HEK293 (cell line): ENCODE data around the gene TNRC6A.
A peak's percentile ranks its signal among the peaks of the same experiment; 100 is the strongest.

ENCODE experiments used
- GLIS1 ChIP-seq: fragments of 450-650 bp; formaldehyde crosslinking; IDR thresholded peaks from 2 replicates; pipeline ENCODE4 v1.5.1; 2016; ENCODE audit warnings: missing biosample characterization, missing genetic modification characterization
- GLIS2 ChIP-seq: fragments of 450-650 bp; formaldehyde crosslinking; IDR thresholded peaks from 2 replicates; pipeline ENCODE4 v1.5.1; 2016; ENCODE audit warnings: missing biosample characterization, missing genetic modification characterization
- HOXD13 ChIP-seq: sonication (generic); formaldehyde crosslinking; IDR thresholded peaks from 2 replicates; pipeline ENCODE4 v1.8.0; 2022; ENCODE audit warnings: missing genetic modification reagents, borderline replicate concordance
- IKZF3 ChIP-seq: fragments of 450-650 bp; IDR thresholded peaks from 2 replicates; pipeline ENCODE4 v1.5.0; 2018; ENCODE audit warnings: missing biosample characterization, mild to moderate bottlenecking, missing genetic modification characterization, moderate library complexity
- KLF16 ChIP-seq: fragments of 450-650 bp; formaldehyde crosslinking; IDR thresholded peaks from 2 replicates; pipeline ENCODE4 v1.5.1; 2017; ENCODE audit warnings: missing biosample characterization, missing genetic modification characterization
- KLF8 ChIP-seq: fragments of 450-650 bp; formaldehyde crosslinking; IDR thresholded peaks from 2 replicates; pipeline ENCODE4 v1.5.1; 2016; ENCODE audit warnings: missing biosample characterization, missing genetic modification characterization
- MYNN ChIP-seq: fragments of 450-650 bp; formaldehyde crosslinking; IDR thresholded peaks from 2 replicates; pipeline ENCODE4 v1.5.1; 2016; ENCODE audit warnings: missing biosample characterization, missing genetic modification characterization, borderline replicate concordance
- OVOL3 ChIP-seq: fragments of 450-650 bp; formaldehyde crosslinking; IDR thresholded peaks from 2 replicates; pipeline ENCODE4 v1.5.1; 2016; ENCODE audit warnings: missing biosample characterization, missing genetic modification characterization
- REPIN1 ChIP-seq: fragments of 450-650 bp; formaldehyde crosslinking; IDR thresholded peaks from 2 replicates; pipeline ENCODE4 v1.5.1; 2017; ENCODE audit warnings: missing biosample characterization, missing genetic modification characterization, low read depth
- SALL2 ChIP-seq: fragments of 450-650 bp; formaldehyde crosslinking; IDR thresholded peaks from 2 replicates; pipeline ENCODE4 v1.5.0; 2017; ENCODE audit warnings: missing biosample characterization, mild to moderate bottlenecking, missing genetic modification characterization, borderline replicate concordance
- SETDB1 ChIP-seq: IDR thresholded peaks from one replicate; pipeline ENCODE4 v1.6.1; 2017; ENCODE audit warnings: mild to moderate bottlenecking, low read length, moderate library complexity, mixed read lengths; ENCODE audit not compliant: insufficient read length
- TRIM28 ChIP-seq: IDR thresholded peaks from 2 replicates; pipeline ENCODE4 v1.6.1; 2011; ENCODE audit warnings: low read length, control low read depth, borderline replicate concordance
- ZBTB7A ChIP-seq: fragments of 450-650 bp; formaldehyde crosslinking; IDR thresholded peaks from 2 replicates; pipeline ENCODE4 v1.5.1; 2016; ENCODE audit warnings: low read depth, missing biosample characterization, missing genetic modification characterization
- ZNF148 ChIP-seq: fragments of 450-650 bp; formaldehyde crosslinking; IDR thresholded peaks from 2 replicates; pipeline ENCODE4 v1.5.0; 2017; ENCODE audit warnings: missing biosample characterization, missing genetic modification characterization, borderline replicate concordance
- ZNF175 ChIP-seq: fragments of 450-650 bp; formaldehyde crosslinking; IDR thresholded peaks from 2 replicates; pipeline ENCODE4 v1.5.1; 2016; ENCODE audit warnings: missing biosample characterization, missing genetic modification characterization
- ZNF2 ChIP-seq: fragments of 450-650 bp; formaldehyde crosslinking; IDR thresholded peaks from 2 replicates; pipeline ENCODE4 v1.5.1; 2016; ENCODE audit warnings: missing biosample characterization, missing genetic modification characterization
- ZNF292 ChIP-seq: fragments of 450-650 bp; formaldehyde crosslinking; IDR thresholded peaks from 2 replicates; pipeline ENCODE4 v1.5.1; 2016; ENCODE audit warnings: low read depth, missing biosample characterization, missing genetic modification characterization, borderline replicate concordance
- ZNF350 ChIP-seq: fragments of 450-650 bp; formaldehyde crosslinking; IDR thresholded peaks from 2 replicates; pipeline ENCODE4 v1.5.0; 2017; ENCODE audit warnings: missing biosample characterization, mild to moderate bottlenecking, missing genetic modification characterization
- ZNF394 ChIP-seq: fragments of 450-650 bp; formaldehyde crosslinking; IDR thresholded peaks from 2 replicates; pipeline ENCODE4 v1.5.1; 2016; ENCODE audit warnings: missing biosample characterization, missing genetic modification characterization, mild to moderate bottlenecking, moderate library complexity, borderline replicate concordance
- ZNF488 ChIP-seq: fragments of 450-650 bp; formaldehyde crosslinking; IDR thresholded peaks from 2 replicates; pipeline ENCODE4 v1.5.1; 2016; ENCODE audit warnings: missing biosample characterization, missing genetic modification characterization
- ZNF513 ChIP-seq: fragments of 450-650 bp; IDR thresholded peaks from 2 replicates; pipeline ENCODE4 v1.5.1; 2018; ENCODE audit warnings: missing biosample characterization, missing genetic modification characterization
- ZNF610 ChIP-seq: fragments of 450-650 bp; formaldehyde crosslinking; IDR thresholded peaks from 2 replicates; pipeline ENCODE4 v1.5.1; 2016; ENCODE audit warnings: missing biosample characterization, missing genetic modification characterization, borderline replicate concordance
- ZNF623 ChIP-seq: fragments of 450-650 bp; formaldehyde crosslinking; IDR thresholded peaks from 2 replicates; pipeline ENCODE4 v1.5.1; 2016; ENCODE audit warnings: missing biosample characterization, missing genetic modification characterization
- ZNF626 ChIP-seq: fragments of 450-650 bp; sonication (Bioruptor Pico); formaldehyde crosslinking; IDR thresholded peaks from 2 replicates; pipeline ENCODE4 v1.5.1; 2018; ENCODE audit warnings: missing biosample characterization, missing genetic modification characterization, inconsistent platforms
- ZNF654 ChIP-seq: fragments of 450-650 bp; formaldehyde crosslinking; IDR thresholded peaks from 2 replicates; pipeline ENCODE4 v1.5.1; 2016; ENCODE audit warnings: low read depth, missing biosample characterization, missing genetic modification characterization
- ZNF747 ChIP-seq: fragments of 450-650 bp; formaldehyde crosslinking; IDR thresholded peaks from 2 replicates; pipeline ENCODE4 v1.5.1; 2016; ENCODE audit warnings: missing biosample characterization, missing genetic modification characterization
- ZNF792 ChIP-seq: fragments of 450-650 bp; formaldehyde crosslinking; IDR thresholded peaks from 2 replicates; pipeline ENCODE4 v1.5.1; 2016; ENCODE audit warnings: missing biosample characterization, missing genetic modification characterization
- ZNF837 ChIP-seq: fragments of 450-650 bp; formaldehyde crosslinking; IDR thresholded peaks from 2 replicates; pipeline ENCODE4 v1.5.1; 2016; ENCODE audit warnings: missing biosample characterization, missing genetic modification characterization
- ZNF843 ChIP-seq: fragments of 450-650 bp; formaldehyde crosslinking; IDR thresholded peaks from 2 replicates; pipeline ENCODE4 v1.5.1; 2016; ENCODE audit warnings: missing biosample characterization, missing genetic modification characterization
- TF ChIP-seq, protein P1 (sequence below): fragments of 450-650 bp; formaldehyde crosslinking; IDR thresholded peaks from 2 replicates; pipeline ENCODE4 v1.5.1; 2016; ENCODE audit warnings: missing biosample characterization, missing genetic modification characterization
- TF ChIP-seq, protein P2 (sequence below): fragments of 450-650 bp; formaldehyde crosslinking; IDR thresholded peaks from 2 replicates; pipeline ENCODE4 v1.5.1; 2017; ENCODE audit warnings: missing biosample characterization, missing genetic modification characterization
- TF ChIP-seq, protein P3 (sequence below): fragments of 450-650 bp; formaldehyde crosslinking; IDR thresholded peaks from 2 replicates; pipeline ENCODE4 v1.5.1; 2016; ENCODE audit warnings: missing biosample characterization, missing genetic modification characterization

Gene TNRC6A

GRCh38 chr16:24729243-24729950, at the start of gene TNRC6A (continued):
- TF ChIP-seq KLF8 (tag by site-specific recombination) (no peak), ZNF837 (no peak), OVOL3 (tag by site-specific recombination) (no peak), ZNF513 (tag by site-specific recombination) (no peak), ZNF488 (tag by site-specific recombination) (no peak), KLF16 (tag by site-specific recombination) (no peak; the same call in 1 of the 2 replicates), IKZF3 (tag by site-specific recombination) (no peak), ZNF843 (tag by site-specific recombination) (peak; percentile 61), ZBTB7A (tag by site-specific recombination) (0 out of 2 replicates have a peak, but pooled peaks have one; percentile 30), ZNF747 (tag by site-specific recombination) (no peak), ZNF350 (tag by site-specific recombination) (no peak), TRIM28 (no peak), HOXD13 (CRISPR knock-in tag) (no peak), SETDB1 (no peak), ZNF792 (tag by site-specific recombination) (no peak), ZNF2 (tag by site-specific recombination) (no peak), ZNF394 (tag by site-specific recombination) (0 out of 2 replicates have a peak, but pooled peaks have one; percentile 17), ZNF292 (no peak), ZNF175 (tag by site-specific recombination) (no peak), ZNF610 (tag by site-specific recombination) (no peak), REPIN1 (tag by site-specific recombination) (no peak), MYNN (tag by site-specific recombination) (no peak), ZNF148 (no peak), ZNF626 (no peak), ZNF654 (tag by site-specific recombination) (no peak), SALL2 (tag by site-specific recombination) (no peak), ZNF623 (tag by site-specific recombination) (no peak), GLIS1 (tag by site-specific recombination) (peak; percentile 73), GLIS2 (peak; percentile 89)
- TF ChIP-seq, protein P1, sequence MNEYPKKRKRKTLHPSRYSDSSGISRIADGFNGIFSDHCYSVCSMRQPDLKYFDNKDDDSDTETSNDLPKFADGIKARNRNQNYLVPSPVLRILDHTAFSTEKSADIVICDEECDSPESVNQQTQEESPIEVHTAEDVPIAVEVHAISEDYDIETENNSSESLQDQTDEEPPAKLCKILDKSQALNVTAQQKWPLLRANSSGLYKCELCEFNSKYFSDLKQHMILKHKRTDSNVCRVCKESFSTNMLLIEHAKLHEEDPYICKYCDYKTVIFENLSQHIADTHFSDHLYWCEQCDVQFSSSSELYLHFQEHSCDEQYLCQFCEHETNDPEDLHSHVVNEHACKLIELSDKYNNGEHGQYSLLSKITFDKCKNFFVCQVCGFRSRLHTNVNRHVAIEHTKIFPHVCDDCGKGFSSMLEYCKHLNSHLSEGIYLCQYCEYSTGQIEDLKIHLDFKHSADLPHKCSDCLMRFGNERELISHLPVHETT (tag by site-specific recombination), result peak; percentile 56; the same call in 1 of the 2 replicates
- TF ChIP-seq, protein P2, sequence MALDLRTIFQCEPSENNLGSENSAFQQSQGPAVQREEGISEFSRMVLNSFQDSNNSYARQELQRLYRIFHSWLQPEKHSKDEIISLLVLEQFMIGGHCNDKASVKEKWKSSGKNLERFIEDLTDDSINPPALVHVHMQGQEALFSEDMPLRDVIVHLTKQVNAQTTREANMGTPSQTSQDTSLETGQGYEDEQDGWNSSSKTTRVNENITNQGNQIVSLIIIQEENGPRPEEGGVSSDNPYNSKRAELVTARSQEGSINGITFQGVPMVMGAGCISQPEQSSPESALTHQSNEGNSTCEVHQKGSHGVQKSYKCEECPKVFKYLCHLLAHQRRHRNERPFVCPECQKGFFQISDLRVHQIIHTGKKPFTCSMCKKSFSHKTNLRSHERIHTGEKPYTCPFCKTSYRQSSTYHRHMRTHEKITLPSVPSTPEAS (tag by site-specific recombination), result 0 out of 2 replicates have a peak, but pooled peaks have one; percentile 13
- TF ChIP-seq, protein P3, sequence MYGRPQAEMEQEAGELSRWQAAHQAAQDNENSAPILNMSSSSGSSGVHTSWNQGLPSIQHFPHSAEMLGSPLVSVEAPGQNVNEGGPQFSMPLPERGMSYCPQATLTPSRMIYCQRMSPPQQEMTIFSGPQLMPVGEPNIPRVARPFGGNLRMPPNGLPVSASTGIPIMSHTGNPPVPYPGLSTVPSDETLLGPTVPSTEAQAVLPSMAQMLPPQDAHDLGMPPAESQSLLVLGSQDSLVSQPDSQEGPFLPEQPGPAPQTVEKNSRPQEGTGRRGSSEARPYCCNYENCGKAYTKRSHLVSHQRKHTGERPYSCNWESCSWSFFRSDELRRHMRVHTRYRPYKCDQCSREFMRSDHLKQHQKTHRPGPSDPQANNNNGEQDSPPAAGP (tag by site-specific recombination), result no peak; the same call in none of the 2 replicates
